Gastroesophageal sphincter (tissue), 3 donors: Measurements from ENCODE around the gene PARD3B.

Source experiments
- CTCF ChIP-seq, 4 experiments: fragments of 200-600 bp in 2 of 4; fragments of 450-650 bp in 2 of 4; sonication (generic) in 1 of 4; IDR thresholded peaks; one replicate each; pipeline ENCODE4 v1.5.1; 2017 to 2019; ENCODE audit warnings: antibody characterized with exemption in 4 of 4, mild to moderate bottlenecking in 2 of 4, moderate library complexity in 2 of 4
- POLR2A ChIP-seq, 2 donors: fragments of 450-650 bp; IDR thresholded peaks; one replicate each; pipeline ENCODE4 v1.6.1; 2017; ENCODE audit warnings: antibody characterized with exemption in 2 of 2, mild to moderate bottlenecking in 2 of 2, moderate library complexity in 1 of 2

GRCh38 chr2:204650611-204651010 lies 105.3 kb downstream of the PARD3B start:
- TF ChIP-seq CTCF (IDR thresholded peaks at IDR 0.05): no peak
- TF ChIP-seq POLR2A (IDR thresholded peaks at IDR 0.05): no peak
